Astrocyte of the cerebellum (primary cell): ENCODE results near the gene COL6A1.
"Not testable (repeated sequence)": the region's sequence is repeated elsewhere in the genome, so short reads cannot be mapped to it uniquely, and the experiment has no call there.

Experiments used
- DNase-seq: peaks from one replicate; pipeline ENCODE4 v3.0.0-alpha.2; 2011; ENCODE audit warnings: low read depth
- H3K4me3 ChIP-seq: 2 replicates; pipeline ENCODE4 v1.5.1; 2011; ENCODE audit warnings: mild to moderate bottlenecking, low read depth, low read length, moderate library complexity
- in situ Hi-C: cut with HindIII; loops from 2 replicates; pipeline ENCODE4 v1.10.0; 2017; ENCODE audit warnings: low sequenced_read_pairs
- TF ChIP-seq, protein P1 (sequence below): IDR thresholded peaks from 2 replicates; pipeline ENCODE4 v1.5.1; 2012; ENCODE audit warnings: low read length, low read depth, moderate library complexity, mild to moderate bottlenecking; ENCODE audit errors: missing control alignments

COL6A1 gene

DNA sequence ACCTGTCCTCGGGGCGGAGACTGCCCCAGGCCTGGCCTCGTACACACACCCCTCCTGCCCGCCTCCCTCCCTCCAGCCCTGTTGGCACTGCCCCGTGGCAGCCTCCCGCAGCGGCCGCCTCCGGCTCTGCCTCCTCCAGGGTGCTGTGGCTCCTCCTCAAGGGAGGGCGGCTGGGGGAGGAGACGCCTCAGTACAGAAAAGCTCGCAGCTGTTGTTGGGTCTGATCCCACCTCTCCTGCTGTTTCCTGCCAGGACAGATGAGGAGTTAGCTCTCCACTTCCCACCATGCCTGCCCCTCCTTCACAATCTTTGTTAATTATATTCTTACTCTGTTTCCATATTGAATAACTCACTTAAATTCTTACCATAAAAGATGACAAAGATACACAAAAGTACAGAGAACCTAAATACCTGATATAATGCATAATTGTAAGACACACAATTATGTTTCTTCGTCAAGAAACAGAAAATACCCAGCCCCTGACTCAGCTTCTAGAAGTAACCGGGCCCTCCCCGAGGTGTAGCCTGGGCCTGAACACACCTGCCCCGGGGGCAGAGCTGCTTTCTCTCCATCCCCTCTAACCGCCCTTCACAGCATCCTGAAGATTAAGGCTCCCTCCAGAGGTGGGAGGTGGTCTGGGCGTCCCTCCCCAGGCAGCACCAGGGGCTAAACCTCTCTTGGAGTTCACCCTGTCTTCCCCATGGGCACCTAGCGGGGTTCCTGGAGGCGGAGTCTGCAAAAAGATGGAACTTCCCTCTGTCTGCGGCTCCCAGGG is 30.6 kb upstream of the COL6A1 start:
- no peak overlapping the region for H3K4me3 ChIP-seq
- TF ChIP-seq, protein P1, sequence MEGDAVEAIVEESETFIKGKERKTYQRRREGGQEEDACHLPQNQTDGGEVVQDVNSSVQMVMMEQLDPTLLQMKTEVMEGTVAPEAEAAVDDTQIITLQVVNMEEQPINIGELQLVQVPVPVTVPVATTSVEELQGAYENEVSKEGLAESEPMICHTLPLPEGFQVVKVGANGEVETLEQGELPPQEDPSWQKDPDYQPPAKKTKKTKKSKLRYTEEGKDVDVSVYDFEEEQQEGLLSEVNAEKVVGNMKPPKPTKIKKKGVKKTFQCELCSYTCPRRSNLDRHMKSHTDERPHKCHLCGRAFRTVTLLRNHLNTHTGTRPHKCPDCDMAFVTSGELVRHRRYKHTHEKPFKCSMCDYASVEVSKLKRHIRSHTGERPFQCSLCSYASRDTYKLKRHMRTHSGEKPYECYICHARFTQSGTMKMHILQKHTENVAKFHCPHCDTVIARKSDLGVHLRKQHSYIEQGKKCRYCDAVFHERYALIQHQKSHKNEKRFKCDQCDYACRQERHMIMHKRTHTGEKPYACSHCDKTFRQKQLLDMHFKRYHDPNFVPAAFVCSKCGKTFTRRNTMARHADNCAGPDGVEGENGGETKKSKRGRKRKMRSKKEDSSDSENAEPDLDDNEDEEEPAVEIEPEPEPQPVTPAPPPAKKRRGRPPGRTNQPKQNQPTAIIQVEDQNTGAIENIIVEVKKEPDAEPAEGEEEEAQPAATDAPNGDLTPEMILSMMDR = no peak
- DNase-seq = no peak
- in situ Hi-C loops = loop anchor here (5.0 to 10.0 kb wide), 2 partner anchors 69 to 164 kb away; no protein-coding TSS in a partner anchor

DNA sequence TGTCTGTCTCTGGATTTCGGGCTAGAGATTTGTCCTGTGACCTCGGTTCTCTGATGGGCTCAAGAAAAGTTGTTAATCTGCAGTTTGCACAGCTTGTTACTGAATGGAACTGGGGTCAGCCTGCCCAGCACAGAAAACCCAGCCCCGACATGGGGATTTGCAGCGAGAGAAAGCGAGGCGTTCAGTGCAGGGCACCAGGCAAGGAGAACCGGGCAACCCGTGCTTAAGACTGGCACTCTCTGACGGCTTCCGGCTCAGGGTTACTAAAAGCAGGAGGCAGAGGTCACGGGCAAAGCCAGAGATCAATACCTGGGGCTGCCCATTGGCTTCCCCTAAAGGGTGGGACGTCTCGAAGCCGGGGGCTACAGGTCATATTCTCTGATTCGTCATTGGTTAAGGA is 29.9 kb upstream of the COL6A1 start:
- TF ChIP-seq, protein P1 = no peak
- in situ Hi-C loops = loop anchor here (5.0 to 10.0 kb wide), 2 partner anchors 69 to 163 kb away; no protein-coding TSS in a partner anchor
- no peak overlapping the region for H3K4me3 ChIP-seq
- DNase-seq = no peak

DNA sequence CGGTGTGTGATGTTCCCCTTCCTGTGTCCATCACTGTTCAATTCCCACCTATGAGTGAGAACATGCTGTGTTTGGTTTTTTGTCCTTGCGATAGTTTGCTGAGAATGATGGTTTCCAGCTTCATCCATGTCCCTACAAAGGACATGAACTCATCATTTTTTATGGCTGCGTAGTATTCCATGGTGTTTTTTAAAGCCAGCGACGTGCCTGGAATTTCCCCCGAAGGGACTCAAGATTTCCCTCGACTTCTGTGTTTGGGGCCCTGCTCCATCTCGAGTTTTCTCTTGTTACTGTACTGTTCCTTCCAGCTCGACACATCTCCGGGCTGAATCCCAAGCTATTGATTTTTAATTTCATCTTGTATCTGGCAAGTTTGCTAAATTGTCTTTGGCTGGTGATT is 29.0 kb upstream of the COL6A1 start:
- in situ Hi-C loops = loop anchor here (5.0 to 10.0 kb wide), 2 partner anchors 70 to 162 kb away; no protein-coding TSS in a partner anchor
- not testable (repeated sequence) for H3K4me3 ChIP-seq, DNase-seq

DNA sequence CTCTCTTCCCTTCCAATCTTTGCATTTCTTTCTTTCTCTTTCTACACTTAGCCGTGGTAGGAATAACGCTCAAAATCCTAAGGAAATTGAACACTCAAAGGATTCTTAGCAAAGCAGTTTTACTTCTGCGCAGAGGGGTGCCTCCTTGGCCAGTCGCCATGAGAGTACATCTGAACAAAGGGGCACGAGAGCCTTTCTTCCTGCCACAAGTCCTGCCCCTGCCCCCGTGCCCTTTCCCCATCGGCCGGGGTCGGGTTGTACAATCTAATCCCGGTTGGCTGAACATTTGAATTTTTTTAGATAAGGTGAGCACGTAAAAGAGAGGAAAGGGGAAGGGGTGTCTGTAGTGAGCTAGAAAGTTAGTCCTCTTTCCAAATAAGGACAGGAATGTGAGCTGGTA is 28.6 kb upstream of the COL6A1 start:
- TF ChIP-seq, protein P1 = no peak
- in situ Hi-C loops = loop anchor here (5.0 to 10.0 kb wide), 2 partner anchors 71 to 162 kb away; no protein-coding TSS in a partner anchor
- no peak for DNase-seq

DNA sequence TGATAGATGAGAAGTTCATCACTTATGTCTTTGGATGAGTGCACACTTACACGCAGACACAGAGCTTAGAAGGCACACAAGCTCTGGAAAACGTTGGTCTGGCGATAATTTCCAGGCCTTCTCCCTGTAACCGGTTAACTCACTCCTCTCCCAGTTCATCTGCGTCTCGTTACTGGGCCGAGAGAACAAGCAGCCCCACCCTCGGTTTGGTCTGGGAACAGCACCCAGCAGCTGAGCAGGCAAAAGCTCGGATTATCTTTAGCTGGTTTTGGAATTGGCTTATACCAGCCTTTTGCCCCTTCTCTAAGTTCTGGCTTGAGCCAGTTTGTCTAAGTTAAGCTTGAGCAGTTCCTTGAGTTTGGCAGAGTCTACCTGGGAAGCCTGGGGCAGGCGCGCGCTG is 27.3 kb upstream of the COL6A1 start:
- TF ChIP-seq, protein P1 = no peak
- DNase-seq = no peak
- in situ Hi-C loops = loop anchor here (5.0 to 10.0 kb wide), 2 partner anchors 72 to 161 kb away; no protein-coding TSS in a partner anchor
- no peak overlapping the region for H3K4me3 ChIP-seq

More for the DNA sequence above, 28.6 kb upstream of the COL6A1 start:
- H3K4me3 ChIP-seq = no peak overlapping the region

DNA sequence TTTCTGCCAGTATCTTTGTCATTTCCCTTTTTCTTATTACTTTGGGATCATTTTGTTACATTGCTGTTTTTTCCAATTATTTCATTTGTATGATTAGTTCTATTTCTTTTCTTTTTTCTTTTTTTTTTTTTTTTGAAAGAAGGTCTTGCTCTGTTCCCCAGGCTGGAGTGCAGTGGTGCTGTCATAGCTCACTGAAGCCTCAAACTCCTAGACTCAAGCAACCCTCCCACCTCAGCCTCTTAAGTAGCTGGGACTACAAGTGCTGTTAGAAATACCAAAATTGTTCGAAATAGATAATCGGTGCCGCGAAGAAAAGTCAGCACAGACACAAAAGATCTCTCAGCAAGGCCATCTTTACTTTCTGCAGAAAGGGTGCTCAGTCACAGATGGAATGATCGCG is 26.6 kb upstream of the COL6A1 start:
- H3K4me3 ChIP-seq = no peak overlapping the region
- in situ Hi-C loops = loop anchor here (5.0 to 10.0 kb wide), 2 partner anchors 73 to 160 kb away; no protein-coding TSS in a partner anchor
- no peak for DNase-seq
- TF ChIP-seq, protein P1 = no peak

DNA sequence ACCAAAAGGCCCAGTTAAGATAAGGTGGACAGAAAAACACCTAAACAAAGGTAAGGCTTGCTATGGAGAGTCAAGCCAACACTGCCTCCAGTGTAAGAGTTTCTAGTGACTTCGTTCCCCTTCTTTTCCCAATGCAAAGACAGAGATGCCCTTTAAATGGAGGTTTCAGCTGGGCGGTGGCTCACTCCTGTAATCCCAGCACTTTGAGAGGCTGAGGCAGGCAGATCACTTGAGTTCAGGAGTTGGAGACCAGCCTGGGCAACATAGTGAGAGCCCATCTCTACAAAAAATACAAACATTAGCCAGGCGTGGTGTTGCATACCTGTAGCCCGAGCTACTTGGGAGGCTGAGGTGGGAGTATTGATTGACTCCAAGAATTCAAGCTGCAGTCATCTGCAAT is 24.0 kb upstream of the COL6A1 start:
- TF ChIP-seq, protein P1 = no peak
- H3K4me3 ChIP-seq = no peak overlapping the region
- no peak for DNase-seq
- in situ Hi-C loops = loop anchor here (10.0 kb wide), 1 partner anchor 157 kb away; no protein-coding TSS in a partner anchor
